GM21515 (cell line): ENCODE measurements around the gene PRR23E.

Source experiments
- ATAC-seq: cut with Tn5 transposase; IDR thresholded peaks from one replicate; pipeline ENCODE4 v1.9.1; 2021; ENCODE audit not compliant: unreplicated experiment

PRR23E gene, protein sequence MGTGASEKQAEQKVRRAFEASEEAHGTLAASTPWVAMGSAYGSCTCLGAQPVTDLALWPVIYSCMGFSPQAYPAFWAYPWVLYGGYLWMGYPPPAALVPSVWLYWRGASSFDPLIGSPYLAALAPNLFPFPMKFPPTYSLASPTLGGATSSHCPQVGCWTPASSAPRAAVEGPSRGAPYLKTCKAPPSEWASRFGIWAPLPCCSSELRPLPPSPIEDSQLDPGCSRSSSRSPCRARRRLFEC

DNA sequence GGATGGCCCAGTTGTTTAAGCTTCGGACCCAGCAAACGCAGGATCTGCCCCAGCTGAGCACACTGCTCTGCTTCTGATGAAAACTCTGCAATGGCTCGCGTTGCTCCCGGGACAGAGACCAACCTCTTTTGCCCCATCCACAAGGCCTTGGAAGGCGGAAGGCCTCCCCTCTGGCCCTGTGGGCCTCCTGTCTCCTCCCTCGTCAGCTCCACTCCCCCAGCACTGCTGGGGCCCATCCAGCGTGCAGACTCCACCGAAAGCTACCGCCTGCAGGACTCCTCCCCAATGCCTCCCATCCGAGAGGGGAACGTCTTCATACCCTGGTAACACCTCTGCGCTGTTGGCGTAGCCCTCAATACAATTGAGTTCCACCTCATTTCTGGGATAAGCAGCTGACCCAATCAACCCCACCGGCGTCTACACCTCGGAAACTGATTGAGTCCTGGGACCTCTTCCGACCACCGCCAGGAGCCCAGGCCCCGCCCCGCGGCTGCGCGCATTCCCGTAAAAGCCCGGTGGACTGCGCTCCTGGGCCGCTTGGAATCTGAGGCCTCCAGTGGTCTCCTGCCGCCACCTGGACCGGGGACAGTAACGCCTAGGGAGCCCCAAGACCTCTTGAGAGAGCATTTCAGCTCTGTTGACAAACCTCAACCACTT, at the start of gene PRR23E:
TSS of gene PRR23E (plus strand) at position 556 of the 657 bp plus-strand sequence. CDS start 3,555 bp downstream, outside the sequence.
- no peak for ATAC-seq

DNA sequence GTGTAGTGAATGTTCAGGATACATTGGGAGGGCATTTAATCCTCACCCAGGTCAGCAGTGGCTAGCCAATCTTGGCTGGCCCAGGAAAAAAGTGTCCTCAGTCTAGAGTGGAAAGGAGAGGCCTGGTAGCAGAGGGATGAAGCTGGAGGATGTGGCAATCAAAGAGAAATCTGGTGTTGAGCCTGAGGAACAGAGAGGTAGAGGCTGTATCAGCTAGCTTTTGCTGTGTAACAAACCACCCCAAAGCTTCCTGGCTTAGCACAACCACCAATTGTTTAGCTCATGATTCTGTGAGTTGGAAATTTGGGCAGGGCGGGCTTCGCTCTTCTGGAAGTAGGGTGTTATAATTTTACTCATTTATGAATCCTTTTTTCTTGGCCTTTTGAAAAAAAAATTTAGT, 49.8 kb upstream of the PRR23E start:
- no peak for ATAC-seq

DNA sequence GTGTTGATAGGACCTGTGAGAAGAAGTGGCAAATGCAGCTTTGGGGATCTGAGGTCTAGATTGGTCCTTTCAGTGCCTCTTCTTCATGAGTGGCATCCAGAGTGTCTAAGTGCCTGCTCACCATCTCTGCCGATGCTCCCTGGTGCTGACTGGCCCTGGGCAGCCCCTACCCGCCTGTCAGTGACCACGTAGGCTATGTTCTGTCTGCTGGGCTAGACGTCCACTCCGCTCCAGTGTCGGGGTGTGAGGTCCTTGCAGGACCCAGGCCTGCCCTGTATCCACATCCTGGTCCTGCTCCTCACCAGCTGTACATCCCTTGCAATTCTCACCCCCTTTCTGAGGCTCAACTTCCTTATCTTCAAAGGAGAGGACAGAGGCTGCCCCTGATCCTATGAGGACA, 48.3 kb upstream of the PRR23E start:
- ATAC-seq = no peak

DNA sequence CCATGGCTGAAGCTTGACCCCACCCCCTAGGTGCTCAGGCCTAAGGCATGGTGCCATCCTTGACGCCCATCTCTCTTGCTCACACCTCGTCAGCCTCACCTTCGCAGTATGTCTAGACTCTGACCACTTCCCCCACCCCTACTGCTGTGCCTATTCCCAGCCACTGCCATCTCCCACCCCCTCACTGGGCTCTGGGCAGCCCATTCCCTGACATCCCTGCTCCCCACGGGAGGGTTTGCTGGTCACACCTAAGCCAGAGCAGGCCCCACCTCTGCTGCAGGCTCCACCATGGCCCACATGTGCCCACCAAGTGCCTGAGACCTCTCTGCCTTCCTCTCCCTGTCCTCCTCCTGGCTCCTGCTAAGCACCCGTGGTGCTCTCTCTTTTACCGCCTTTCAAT, 47.7 kb upstream of the PRR23E start:
- no peak for ATAC-seq

DNA sequence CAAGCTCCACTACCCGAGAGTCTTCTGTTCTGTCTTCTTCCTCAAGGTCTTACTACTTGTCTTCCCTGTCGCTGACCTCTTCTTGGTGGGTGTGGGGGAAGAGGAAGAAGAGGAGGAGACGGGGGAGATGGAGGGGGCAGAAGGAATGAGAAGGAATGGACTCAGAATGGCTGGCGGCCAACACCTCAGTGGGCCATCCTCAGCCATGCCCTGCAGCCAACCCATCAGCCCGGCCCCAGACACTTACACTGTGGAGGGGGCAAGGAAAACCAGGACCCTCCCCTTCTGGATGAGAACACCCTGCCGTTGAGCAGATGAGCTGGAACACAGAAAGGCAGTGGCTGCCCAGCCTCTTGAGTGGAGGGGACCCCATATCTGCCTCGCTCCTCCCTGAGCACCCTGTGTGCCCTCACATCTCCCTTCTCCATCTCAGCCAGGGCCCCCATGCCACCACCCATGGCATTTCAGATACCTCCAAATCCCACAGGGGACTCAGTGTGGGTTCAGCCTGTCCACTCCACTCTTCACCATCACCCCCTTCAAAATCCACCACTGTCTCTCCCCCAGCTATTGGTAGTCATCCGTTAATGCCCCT, 45.5 kb upstream of the PRR23E start:
- ATAC-seq = no peak

DNA sequence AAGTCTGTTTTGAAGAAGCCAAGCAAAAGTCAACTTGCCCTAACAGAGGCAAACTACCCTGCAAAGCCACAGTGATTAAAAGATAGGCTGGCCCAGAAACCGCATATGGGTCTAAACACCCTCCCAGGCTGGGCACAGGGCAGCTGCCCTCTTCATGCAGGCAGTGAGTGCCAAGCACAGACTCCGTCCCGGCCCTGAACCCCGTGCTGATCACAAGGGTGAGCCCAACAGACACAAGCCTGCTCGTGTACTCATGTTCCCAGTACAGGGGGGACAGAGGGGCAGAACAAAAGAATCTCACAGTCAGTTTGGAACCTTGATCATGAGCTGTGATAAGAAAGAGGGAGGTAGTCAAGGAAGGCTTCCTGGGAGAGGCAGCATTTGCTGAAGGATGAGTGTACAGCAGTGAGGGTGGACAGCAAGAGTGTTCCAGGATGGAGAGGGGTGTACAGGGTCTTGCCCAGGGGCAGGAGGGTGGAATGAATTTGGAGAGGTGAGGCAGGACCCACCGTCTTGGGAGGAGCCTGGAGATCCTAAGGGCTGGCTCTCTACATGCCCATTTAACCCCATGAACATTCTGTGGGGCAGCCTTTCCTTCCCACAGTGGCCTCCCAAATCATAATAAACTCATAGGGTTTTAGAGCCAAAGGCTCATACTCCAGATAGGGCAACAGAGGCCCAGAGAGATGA, 43.2 kb upstream of the PRR23E start:
- ATAC-seq = no peak

DNA sequence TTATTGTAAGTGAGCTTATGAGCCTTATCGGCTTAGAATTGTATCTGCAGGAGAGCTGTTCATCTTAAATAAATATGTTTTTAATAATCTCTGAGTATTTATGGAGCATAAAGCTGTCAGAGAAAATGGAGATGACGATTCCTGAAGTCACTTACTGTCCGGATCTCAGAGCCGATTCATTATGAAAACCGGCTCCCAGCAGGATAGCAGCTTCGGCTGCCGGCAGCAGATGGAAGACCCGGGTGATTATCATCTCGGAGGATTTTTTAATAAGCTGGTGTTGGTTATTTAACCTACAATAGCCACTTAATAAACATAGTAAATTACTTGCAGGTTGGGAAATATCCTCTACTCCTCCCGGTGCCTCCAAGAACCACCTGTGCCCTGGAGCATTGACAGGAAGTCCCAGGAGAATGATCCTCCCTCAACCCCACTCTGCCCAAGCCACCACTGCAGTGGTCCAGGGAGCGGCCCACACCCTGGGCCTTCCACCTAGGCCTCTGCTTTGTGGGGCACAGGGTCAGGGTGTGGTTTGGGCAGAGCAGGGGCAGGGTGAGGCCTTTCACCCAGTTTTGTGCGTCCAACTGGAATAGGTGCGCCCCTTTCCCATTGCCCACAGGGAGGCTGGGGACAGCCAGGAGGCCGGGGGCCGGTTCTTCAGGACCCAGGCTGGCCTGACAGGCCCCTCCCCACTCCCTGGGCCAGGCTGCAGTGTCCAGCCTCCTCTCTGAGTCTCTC, 42.2 kb upstream of the PRR23E start:
- ATAC-seq = no peak

DNA sequence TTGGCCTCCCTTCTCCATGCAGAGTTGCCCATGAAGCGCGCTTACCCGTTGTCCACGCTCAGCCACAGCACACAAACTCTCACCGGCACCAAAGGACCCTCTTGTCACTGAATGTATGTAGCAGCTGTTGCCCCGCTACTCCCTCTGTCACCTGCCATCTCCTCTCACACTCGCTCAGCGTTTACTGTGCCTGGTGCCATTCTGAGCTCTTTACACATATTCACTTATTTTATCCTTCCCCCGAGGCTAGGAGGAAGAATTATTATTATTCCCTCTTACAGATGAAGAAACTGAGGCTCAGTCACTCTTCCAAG, 41.7 kb upstream of the PRR23E start:
- no peak for ATAC-seq

DNA sequence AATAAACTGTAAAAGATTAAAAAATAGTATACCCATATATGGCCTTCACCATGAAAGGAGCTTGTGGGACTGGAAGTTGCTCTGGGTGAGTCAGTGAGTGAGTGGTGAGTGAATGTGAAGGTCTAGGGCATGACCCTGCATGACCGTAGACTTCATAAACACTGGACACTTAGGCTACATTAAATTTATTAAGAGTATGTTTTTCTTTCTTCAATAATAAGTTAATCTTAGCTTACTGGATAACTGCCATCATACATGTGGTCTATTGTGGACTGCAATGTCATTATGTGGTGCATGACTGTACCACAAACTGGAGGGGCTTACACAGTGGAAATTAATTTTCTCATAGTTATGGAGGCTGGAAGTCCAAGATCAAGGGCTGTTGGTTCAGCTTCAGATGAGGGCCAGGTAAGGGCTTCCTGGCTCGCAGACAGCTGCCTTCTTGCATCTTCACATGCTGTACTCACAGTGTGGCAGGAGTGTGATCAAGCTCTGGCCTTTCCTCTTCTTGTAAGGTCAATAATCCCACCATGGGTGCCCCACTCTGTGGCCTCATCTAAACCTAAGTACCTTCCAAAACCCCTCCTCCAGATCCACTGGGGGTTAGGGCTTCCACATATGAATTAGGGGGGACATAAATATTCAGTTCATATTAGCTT, 40.8 kb upstream of the PRR23E start:
- ATAC-seq = no peak

DNA sequence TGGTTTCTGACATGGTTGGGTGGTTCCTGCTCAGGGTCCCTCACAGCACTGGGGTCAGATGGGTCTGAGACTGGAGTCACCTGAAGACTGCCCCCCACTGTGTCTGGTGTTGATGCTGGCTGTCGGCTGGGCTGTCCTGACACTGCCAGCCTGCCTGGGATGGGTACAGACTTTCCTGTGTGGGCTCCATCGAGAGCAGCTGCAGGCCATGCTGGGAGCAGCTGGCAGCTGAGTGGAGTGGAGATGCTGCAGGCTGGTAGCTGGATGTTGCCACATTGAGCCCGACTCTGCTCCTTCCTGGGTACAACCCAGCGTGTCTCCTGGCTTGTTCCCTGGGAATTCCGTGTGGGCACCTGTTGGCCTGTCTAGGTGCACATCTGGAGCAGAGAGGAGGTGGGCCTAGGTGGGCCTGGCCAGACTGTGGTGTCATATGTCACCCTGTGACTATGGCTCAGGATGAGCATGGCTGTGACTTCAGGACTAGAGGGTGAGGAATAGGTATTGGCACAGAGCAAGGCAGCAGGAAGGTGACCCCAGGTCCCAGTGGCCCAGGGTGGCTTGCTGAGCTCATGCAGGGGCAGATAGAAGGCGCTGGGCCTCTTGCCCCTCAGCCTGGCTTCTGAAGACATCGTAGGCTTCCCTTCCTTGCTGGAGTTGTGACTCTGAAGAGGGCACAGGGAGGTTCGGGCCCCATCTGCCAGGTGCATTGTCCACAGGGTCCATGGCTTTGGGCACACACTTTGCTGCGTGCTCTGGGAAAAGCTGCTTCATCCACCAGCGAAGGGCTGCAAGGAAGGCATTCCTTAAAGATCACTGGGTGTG, 40.0 kb upstream of the PRR23E start:
- no peak for ATAC-seq

DNA sequence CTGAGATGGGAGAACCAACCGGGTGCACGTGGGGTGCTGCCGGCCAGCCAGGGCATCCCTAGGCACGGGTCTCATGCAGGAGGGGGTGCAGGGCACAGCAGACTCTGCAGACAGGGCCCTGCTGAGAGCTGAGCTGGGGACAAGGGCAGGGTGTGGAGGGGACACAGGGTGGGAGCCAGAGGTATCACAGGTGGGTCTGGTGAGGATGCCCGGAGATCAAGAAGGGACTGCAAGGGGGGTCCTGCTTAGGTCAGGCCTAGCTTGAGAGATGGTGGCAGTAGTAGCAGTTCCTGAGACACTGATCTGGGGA, 39.5 kb upstream of the PRR23E start:
- ATAC-seq = no peak

DNA sequence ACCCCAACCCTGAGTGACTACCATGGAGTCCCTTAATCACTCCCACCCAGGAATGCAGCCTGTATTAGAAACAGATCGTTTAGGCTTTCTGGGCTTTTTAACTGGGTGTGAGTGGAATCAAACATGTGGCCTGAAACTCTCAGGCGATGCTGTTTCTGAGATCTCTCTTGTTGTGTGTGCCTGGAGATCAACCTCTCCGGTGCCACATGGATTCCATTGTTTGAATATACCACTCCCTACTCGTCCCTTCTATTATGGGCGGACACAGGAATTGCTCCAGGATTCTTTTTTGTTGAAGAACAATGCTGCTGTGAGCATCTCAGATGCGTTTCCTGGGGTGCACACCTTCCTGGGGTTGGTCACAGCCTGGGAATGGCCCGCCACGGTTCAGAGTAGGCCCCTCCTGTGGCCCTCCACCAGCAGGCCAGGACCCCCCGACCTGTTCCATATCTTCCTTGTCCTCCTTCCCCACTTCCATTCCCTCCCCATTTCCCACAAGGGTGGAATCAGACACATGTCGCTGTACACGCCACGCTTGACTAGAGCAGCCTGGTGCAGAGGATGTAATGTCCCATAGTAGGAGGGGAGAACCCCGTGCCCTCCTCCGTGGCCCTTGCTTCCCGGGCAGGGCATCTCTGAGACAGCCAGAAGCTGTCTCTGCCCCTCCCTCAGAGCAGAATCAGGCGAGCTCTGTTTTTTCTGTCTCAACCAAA, 36.4 kb upstream of the PRR23E start:
- ATAC-seq = no peak

DNA sequence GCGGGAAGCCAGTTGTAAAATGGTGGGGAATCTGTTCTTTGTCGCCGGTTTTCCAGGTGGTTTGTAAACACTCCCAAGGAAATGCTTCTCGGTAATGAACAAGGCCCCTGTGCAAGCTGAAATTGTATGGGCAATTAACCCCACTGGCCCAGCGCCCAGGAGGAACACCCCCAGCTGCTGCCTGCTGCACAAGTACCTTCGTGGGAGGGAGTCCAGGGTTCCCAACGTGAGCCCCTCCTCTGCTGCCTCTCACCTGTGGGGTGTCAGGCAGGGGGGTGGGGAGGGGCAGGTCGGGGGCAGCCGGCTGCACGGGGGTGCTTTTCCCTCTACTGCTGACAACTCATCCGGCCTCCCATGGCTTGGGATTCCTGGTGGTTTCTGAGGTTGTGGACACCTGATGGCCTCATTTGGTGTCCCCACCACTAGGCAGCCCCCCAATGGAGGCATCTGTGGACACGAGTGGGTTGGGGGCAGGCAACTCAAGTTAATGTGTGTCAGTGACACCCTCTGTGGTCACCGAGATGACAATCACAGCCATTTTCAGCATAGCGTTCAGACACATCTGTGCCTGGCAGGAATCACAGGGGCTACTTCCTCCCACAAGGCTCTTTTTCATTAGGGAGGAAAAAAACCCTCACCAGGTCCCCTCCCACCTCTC, 35.6 kb upstream of the PRR23E start:
- ATAC-seq = no peak

DNA sequence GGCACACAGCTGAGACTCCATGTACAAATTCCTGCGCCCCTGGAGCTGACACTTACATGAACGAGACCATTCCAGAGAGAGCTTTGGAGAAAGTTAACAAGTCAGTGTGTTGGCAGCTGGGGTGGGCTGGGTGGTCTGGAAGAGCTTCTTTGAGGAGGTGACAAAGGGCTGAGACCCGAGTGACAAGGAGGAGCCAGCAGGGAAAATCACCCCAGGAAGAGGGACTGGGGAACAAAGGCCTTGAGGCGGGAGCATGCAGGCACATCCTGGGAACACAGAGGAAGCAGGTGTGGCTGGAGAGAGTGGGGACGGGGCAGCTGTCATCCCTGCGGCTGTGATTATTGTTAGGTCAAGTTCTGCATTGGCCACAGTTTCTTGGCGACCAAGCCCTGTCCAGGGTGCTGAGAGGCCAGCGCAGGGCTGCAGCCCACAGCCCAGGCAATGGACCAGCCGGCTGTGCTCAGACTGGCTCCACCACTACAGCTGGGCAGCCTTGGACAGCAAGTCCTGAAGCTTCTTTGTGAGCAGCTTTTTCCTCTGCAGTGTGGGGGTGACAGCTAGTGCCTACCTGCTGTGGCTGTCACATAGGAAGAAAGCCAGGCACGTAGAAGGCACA, 34.2 kb upstream of the PRR23E start:
- ATAC-seq = no peak

DNA sequence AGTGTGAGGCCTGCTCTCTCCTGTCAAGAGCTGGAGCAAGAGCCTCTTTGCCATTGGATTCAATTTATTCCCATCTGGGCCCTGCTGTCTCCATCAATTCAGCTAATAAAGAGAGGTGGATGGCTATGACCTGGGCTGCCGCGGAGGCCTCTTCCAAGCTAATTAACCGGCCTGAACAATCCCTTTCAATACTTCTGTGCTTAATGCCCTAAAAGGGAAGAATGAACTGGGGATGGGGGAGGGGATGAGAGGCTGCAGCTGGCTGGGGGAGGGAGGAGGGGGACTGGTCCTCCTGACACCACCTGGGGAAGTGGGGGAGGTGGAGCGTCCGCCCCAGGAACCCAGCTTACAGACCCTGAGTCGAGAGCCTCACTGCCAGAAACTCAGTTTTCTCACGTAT, 33.4 kb upstream of the PRR23E start:
- ATAC-seq = no peak

DNA sequence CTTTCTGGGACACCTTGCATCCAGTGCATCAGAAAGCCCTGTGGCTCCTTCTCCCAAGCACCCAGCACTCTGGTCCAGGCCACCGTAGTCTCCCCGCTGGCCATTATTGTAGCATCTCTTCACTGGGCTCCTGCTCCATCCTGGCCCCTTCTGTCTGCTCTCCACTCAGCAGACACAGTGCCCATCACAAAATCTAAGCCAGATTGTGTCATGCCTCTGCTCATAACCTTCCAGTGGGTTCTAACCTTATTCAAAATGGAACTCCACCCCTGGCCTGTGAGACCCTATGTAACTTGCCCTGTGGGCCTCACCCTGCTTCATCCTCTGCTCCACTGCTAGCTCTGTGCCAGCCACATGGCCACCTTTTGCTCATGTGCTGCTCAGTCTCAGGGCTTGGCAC, 31.7 kb upstream of the PRR23E start:
- no peak for ATAC-seq

DNA sequence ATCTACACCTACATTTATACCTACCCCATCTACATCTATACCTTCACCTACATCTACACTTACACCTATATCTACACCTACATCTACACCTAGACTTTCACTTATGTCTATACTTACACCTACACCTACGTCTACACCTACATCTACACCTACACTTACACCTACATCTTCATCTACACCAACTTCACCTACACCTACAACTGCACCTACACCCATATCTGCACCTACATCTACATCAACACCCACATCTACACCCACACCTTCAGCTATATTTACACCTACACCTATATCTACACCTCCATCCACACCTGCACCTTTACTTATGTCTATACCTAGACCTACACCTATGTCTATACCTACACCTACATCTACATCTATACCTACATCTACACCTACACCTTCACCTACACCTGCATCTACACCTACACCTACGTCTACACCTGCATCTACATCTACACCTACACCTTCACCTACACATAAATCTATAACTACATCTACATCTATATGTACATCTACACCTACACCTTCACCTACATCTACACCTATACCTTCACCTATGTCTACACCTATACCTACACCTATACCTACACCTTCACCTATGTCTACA, 30.9 kb upstream of the PRR23E start:
- ATAC-seq = no peak

DNA sequence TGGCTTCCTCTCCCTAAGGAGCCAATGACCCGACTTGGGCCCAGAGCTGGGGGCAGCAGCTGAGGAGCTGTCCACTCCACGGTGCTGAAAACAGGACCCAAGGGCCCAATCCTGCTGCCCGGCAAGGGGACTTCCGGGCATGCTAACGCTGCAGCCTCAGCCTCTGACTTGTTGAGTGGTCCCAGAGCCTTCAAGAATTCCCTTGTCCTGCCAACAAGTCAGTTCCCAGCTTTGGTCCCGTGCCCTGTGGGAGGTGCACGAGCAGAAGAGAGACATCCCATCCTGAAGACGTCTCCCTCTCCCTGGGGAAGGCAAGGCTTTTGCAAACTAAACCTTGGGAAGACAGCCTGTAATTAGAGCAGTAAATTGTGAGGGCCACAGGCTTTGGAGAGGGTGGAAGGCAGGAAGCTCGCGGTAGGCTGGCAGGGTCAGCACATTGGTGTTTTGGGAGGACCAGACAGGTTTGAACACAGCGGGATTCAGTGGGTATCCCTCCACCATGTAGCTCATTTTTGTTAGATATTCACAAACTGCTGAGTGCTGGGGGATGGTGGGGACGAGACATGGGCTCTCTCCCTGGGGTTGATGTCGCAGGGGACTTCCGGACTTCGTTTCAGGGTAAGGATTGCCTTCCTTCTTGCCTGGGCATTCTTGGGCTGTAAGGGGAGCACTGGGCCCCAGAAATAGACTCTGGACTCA, 29.8 kb upstream of the PRR23E start:
- ATAC-seq = no peak
